AG09319 (cell line): ENCODE measurements around the gene PROC.

ENCODE experiments used
- DNase-seq: peaks from one replicate; pipeline ENCODE4 v3.0.0-alpha.2; 2010; ENCODE audit warnings: low read depth; ENCODE audit errors: extremely low read depth
- CTCF ChIP-seq: IDR thresholded peaks from 2 replicates; pipeline ENCODE4 v1.5.1; 2011; ENCODE audit warnings: low read depth, mild to moderate bottlenecking, inconsistent platforms, low read length, moderate library complexity

The PROC gene

GRCh38 chr2:127418300-127419111 lies at the start of gene PROC:
PROC (plus strand) TSS chr2:127418427; CDS start chr2:127419943, 1,516 bp downstream.
- TF ChIP-seq CTCF = no peak
- DNase-seq = no peak

DNA sequence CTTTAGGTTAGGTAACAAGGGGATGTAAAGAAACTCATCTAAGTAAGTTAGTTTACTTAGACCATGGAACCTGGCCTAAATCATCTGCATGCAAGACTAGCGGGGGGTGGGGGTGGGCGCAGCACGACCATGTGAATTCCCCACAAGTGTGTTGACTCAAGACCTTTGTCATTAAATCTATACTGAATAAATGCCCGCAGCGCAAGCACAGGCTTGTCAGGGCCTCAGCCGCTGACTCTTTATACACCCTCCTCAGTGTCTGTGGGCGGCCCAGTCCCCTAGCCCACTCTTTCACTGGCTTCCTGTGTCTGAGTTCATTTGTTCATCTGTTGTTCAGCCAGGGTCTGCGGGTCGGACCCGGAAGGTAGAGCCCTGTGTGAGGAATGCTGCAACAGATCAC lies 48.2 kb upstream of the PROC start:
- DNase-seq = no peak

DNA sequence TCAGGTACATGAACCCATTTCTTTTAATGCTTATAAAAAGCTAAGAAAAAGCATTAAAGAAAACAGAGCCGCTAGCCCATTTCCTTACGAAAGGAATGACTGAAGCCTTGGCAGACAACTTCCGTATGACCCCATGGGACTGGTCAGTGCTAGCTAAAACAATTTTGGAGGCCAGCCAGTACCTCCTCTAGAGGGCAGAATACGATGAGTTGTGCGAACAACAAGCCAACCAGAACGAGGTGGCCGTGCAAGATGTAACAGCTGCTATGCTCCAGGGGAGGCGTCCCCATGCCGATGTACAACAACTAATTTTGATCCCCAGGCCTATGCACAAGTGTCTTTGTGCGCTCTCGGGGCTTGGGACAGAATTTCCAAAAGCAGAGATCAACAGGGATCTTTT lies 47.2 kb upstream of the PROC start:
- TF ChIP-seq CTCF = no peak

More for the DNA sequence above, 48.2 kb upstream of the PROC start:
- no peak for TF ChIP-seq CTCF

GRCh38 chr2:127373362-127374083 lies 44.7 kb upstream of the PROC start:
- no peak for DNase-seq
- no peak for TF ChIP-seq CTCF

More for the DNA sequence above, 47.2 kb upstream of the PROC start:
- DNase-seq = no peak

DNA sequence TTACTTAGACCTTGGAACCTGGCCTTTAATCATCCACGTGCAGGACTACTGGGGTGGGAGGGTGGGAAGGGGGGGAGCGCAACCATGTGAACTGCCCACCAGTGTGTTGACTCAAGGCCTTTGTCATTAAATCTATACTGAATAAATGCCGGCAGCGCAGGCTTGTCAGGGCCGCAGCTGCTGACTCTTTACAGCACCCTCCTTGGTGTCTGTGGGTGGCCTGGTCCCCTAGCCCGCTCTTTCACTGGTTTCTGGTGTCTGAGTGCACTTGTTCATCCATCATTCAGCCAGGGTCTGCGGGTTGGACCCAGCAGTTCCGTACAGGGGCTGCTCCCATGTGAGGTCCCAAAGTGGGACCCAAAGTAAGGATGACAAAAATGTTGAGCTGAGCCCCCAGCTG lies 42.0 kb upstream of the PROC start:
- TF ChIP-seq CTCF = no peak
- no peak for DNase-seq

- TF ChIP-seq CTCF = no peak
- DNase-seq = no peak
Observed at GRCh38 chr2:127377262-127377661, 41.0 kb upstream of the PROC start.

GRCh38 chr2:127378720-127379119 lies 39.5 kb upstream of the PROC start:
- TF ChIP-seq CTCF = no peak
- no peak for DNase-seq
